Measurements from ENCODE around the gene RAB15. TPM values are rescaled to one million over a fixed set of nuclear protein-coding genes. Genes with fewer than 3 reads are reported as not detected.

RAB15 gene
- total RNA-seq, 3 donors from 2014 or later = 1.3 to 24.0 (median 17.7) TPM

Other genes with a start within 250 kb of the RAB15 start
- 1 to 10 TPM in 2 of 3 donors, under 1 TPM in 1; 0.88 to 2.6 (median 2.1) TPM for gene SPTB, start 92.4 kb downstream of the RAB15 start, total RNA-seq
- gene CHURC1, start 57.9 kb downstream of the RAB15 start, total RNA-seq = 100 to 1,000 TPM in 2 of 3 donors, 10 to 100 TPM in 1; 85.6 to 122 (median 102) TPM
- 1 to 10 TPM in 2 of 3 donors, not detected in 1; 4.4 to 7.5 TPM for gene GPX2, start 29.6 kb downstream of the RAB15 start, total RNA-seq
- 10 to 100 TPM; 15.7 to 22.9 (median 18.9) TPM for gene FNTB, start 14.6 kb upstream of the RAB15 start, total RNA-seq
- 10 to 100 TPM; 50.5 to 64.1 (median 51.7) TPM for gene MAX, start 130.2 kb upstream of the RAB15 start, total RNA-seq

Data from breast epithelium (tissue), 3 donors.